ENCODE results near the gene KCNS3.
"Not testable (repeated sequence)": the region's sequence is repeated elsewhere in the genome, so short reads cannot be mapped to it uniquely, and the experiment has no call there.

The KCNS3 gene

GRCh38 chr2:17963571-17963970 is 85.1 kb downstream of the KCNS3 start:
- H3K27me3 ChIP-seq (ENCODE audit: control insufficient read depth, insufficient read depth, low read length); H3K4me1 ChIP-seq (ENCODE audit: control insufficient read depth, insufficient read depth, low read length); H3K27ac ChIP-seq (ENCODE audit: low read length); H3K9me3 ChIP-seq (ENCODE audit: control insufficient read depth, insufficient read depth, low read length); H3K36me3 ChIP-seq (ENCODE audit: control insufficient read depth, insufficient read depth, low read length); H3K4me3 ChIP-seq (ENCODE audit: low read length); DNase-seq (ENCODE audit: low read depth, low spot score): not testable (repeated sequence)
- no CpG with 5 or more reads among the region's 16 CpGs for WGBS (ENCODE audit: insufficient coverage, insufficient read length)

GRCh38 chr2:17965196-17965595 is 86.7 kb downstream of the KCNS3 start:
- H3K4me1 ChIP-seq (ENCODE audit: control insufficient read depth, insufficient read depth, low read length) = no peaks in the 10 kb centered on the region
- no peak for DNase-seq (ENCODE audit: low read depth, low spot score)
- no peak overlapping the region for H3K27ac ChIP-seq (ENCODE audit: low read length)
- no peaks in the 10 kb centered on the region for H3K9me3 ChIP-seq (ENCODE audit: control insufficient read depth, insufficient read depth, low read length)
- H3K36me3 ChIP-seq (ENCODE audit: control insufficient read depth, insufficient read depth, low read length) = no peaks in the 10 kb centered on the region
- H3K4me3 ChIP-seq (ENCODE audit: low read length) = no peak overlapping the region
- no CpG with 5 or more reads among the region's 3 CpGs for WGBS (ENCODE audit: insufficient coverage, insufficient read length)
- H3K27me3 ChIP-seq (ENCODE audit: control insufficient read depth, insufficient read depth, low read length) = no peaks in the 10 kb centered on the region

GRCh38 chr2:17966798-17967197 is 88.3 kb downstream of the KCNS3 start:
- WGBS (ENCODE audit: insufficient coverage, insufficient read length) = no CpG with 5 or more reads among the region's 3 CpGs
- Histone ChIP-seq H3K27me3 (ENCODE audit: control insufficient read depth, insufficient read depth, low read length) (no peaks in the 10 kb centered on the region), H3K9me3 (ENCODE audit: control insufficient read depth, insufficient read depth, low read length) (no peaks in the 10 kb centered on the region), H3K36me3 (ENCODE audit: control insufficient read depth, insufficient read depth, low read length) (no peaks in the 10 kb centered on the region), H3K27ac (ENCODE audit: low read length) (no peak overlapping the region), H3K4me1 (ENCODE audit: control insufficient read depth, insufficient read depth, low read length) (no peaks in the 10 kb centered on the region), H3K4me3 (ENCODE audit: low read length) (no peak overlapping the region)
- DNase-seq (ENCODE audit: low read depth, low spot score) = no peak

- WGBS (ENCODE audit: insufficient coverage, insufficient read length) = no CpG with 5 or more reads among the region's 3 CpGs
- Histone ChIP-seq H3K36me3 (ENCODE audit: control insufficient read depth, insufficient read depth, low read length) (no peaks in the 10 kb centered on the region), H3K27me3 (ENCODE audit: control insufficient read depth, insufficient read depth, low read length) (no peaks in the 10 kb centered on the region), H3K4me3 (ENCODE audit: low read length) (no peak overlapping the region), H3K4me1 (ENCODE audit: control insufficient read depth, insufficient read depth, low read length) (no peaks in the 10 kb centered on the region), H3K27ac (ENCODE audit: low read length) (no peak overlapping the region), H3K9me3 (ENCODE audit: control insufficient read depth, insufficient read depth, low read length) (no peaks in the 10 kb centered on the region)
- DNase-seq (ENCODE audit: low read depth, low spot score) = no peak
Measured at GRCh38 chr2:17969661-17970060, 91.2 kb downstream of the KCNS3 start.

- no peaks in the 10 kb centered on the region for H3K27me3 ChIP-seq (ENCODE audit: control insufficient read depth, insufficient read depth, low read length)
- H3K36me3 ChIP-seq (ENCODE audit: control insufficient read depth, insufficient read depth, low read length) = no peaks in the 10 kb centered on the region
- H3K9me3 ChIP-seq (ENCODE audit: control insufficient read depth, insufficient read depth, low read length) = no peaks in the 10 kb centered on the region
- DNase-seq (ENCODE audit: low read depth, low spot score) = no peak
- 100% methylated on average over 1 of the region's 3 CpGs for WGBS (ENCODE audit: insufficient coverage, insufficient read length)
- H3K4me1 ChIP-seq (ENCODE audit: control insufficient read depth, insufficient read depth, low read length) = no peaks in the 10 kb centered on the region
- H3K27ac ChIP-seq (ENCODE audit: low read length) = no peak overlapping the region
- no peak overlapping the region for H3K4me3 ChIP-seq (ENCODE audit: low read length)
Measured at GRCh38 chr2:17971531-17972125, 93.2 kb downstream of the KCNS3 start.

- no CpG with 5 or more reads among the region's 3 CpGs for WGBS (ENCODE audit: insufficient coverage, insufficient read length)
- H3K4me1 ChIP-seq (ENCODE audit: control insufficient read depth, insufficient read depth, low read length) = no peaks in the 10 kb centered on the region
- no peaks in the 10 kb centered on the region for H3K9me3 ChIP-seq (ENCODE audit: control insufficient read depth, insufficient read depth, low read length)
- H3K27ac ChIP-seq (ENCODE audit: low read length) = no peak overlapping the region
- H3K27me3 ChIP-seq (ENCODE audit: control insufficient read depth, insufficient read depth, low read length) = no peaks in the 10 kb centered on the region
- H3K36me3 ChIP-seq (ENCODE audit: control insufficient read depth, insufficient read depth, low read length) = no peaks in the 10 kb centered on the region
- no peak for DNase-seq (ENCODE audit: low read depth, low spot score)
- H3K4me3 ChIP-seq (ENCODE audit: low read length) = no peak overlapping the region
Measured at GRCh38 chr2:17972991-17973390, 94.5 kb downstream of the KCNS3 start.

GRCh38 chr2:17975401-17975800 is 96.9 kb downstream of the KCNS3 start:
- H3K4me3 ChIP-seq (ENCODE audit: low read length) = no peak overlapping the region
- H3K36me3 ChIP-seq (ENCODE audit: control insufficient read depth, insufficient read depth, low read length) = no peaks in the 10 kb centered on the region
- WGBS (ENCODE audit: insufficient coverage, insufficient read length) = no CpG with 5 or more reads among the region's 2 CpGs
- no peaks in the 10 kb centered on the region for H3K4me1 ChIP-seq (ENCODE audit: control insufficient read depth, insufficient read depth, low read length)
- H3K27ac ChIP-seq (ENCODE audit: low read length) = no peak overlapping the region
- no peak for DNase-seq (ENCODE audit: low read depth, low spot score)
- H3K27me3 ChIP-seq (ENCODE audit: control insufficient read depth, insufficient read depth, low read length) = no peaks in the 10 kb centered on the region
- no peaks in the 10 kb centered on the region for H3K9me3 ChIP-seq (ENCODE audit: control insufficient read depth, insufficient read depth, low read length)

- H3K27ac ChIP-seq (ENCODE audit: low read length) = no peak overlapping the region
- no peak for DNase-seq (ENCODE audit: low read depth, low spot score)
- no peaks in the 10 kb centered on the region for H3K36me3 ChIP-seq (ENCODE audit: control insufficient read depth, insufficient read depth, low read length)
- H3K9me3 ChIP-seq (ENCODE audit: control insufficient read depth, insufficient read depth, low read length) = no peaks in the 10 kb centered on the region
- H3K4me3 ChIP-seq (ENCODE audit: low read length) = no peak overlapping the region
- no peaks in the 10 kb centered on the region for H3K27me3 ChIP-seq (ENCODE audit: control insufficient read depth, insufficient read depth, low read length)
- H3K4me1 ChIP-seq (ENCODE audit: control insufficient read depth, insufficient read depth, low read length) = no peaks in the 10 kb centered on the region
- WGBS (ENCODE audit: insufficient coverage, insufficient read length) = no CpG with 5 or more reads among the region's 6 CpGs
Measured at GRCh38 chr2:17976871-17977746, 98.6 kb downstream of the KCNS3 start.

GRCh38 chr2:17979707-17980106 is 101.2 kb downstream of the KCNS3 start:
- no peak overlapping the region for H3K27ac ChIP-seq (ENCODE audit: low read length)
- no peaks in the 10 kb centered on the region for H3K4me1 ChIP-seq (ENCODE audit: control insufficient read depth, insufficient read depth, low read length)
- H3K9me3 ChIP-seq (ENCODE audit: control insufficient read depth, insufficient read depth, low read length) = no peaks in the 10 kb centered on the region
- H3K36me3 ChIP-seq (ENCODE audit: control insufficient read depth, insufficient read depth, low read length) = no peaks in the 10 kb centered on the region
- H3K4me3 ChIP-seq (ENCODE audit: low read length) = no peak overlapping the region
- DNase-seq (ENCODE audit: low read depth, low spot score) = no peak
- no peaks in the 10 kb centered on the region for H3K27me3 ChIP-seq (ENCODE audit: control insufficient read depth, insufficient read depth, low read length)

- no CpG with 5 or more reads among the region's 3 CpGs for WGBS (ENCODE audit: insufficient coverage, insufficient read length)
- H3K4me3 ChIP-seq (ENCODE audit: low read length) = no peak overlapping the region
- no peak for DNase-seq (ENCODE audit: low read depth, low spot score)
- no peak overlapping the region for H3K27ac ChIP-seq (ENCODE audit: low read length)
- H3K27me3 ChIP-seq (ENCODE audit: control insufficient read depth, insufficient read depth, low read length) = no peaks in the 10 kb centered on the region
- H3K4me1 ChIP-seq (ENCODE audit: control insufficient read depth, insufficient read depth, low read length) = no peaks in the 10 kb centered on the region
- H3K36me3 ChIP-seq (ENCODE audit: control insufficient read depth, insufficient read depth, low read length) = no peaks in the 10 kb centered on the region
- no peaks in the 10 kb centered on the region for H3K9me3 ChIP-seq (ENCODE audit: control insufficient read depth, insufficient read depth, low read length)
Measured at GRCh38 chr2:17981936-17982335, 103.5 kb downstream of the KCNS3 start.

Measured in iPS DF 6.9 (cell line).